Omental fat pad (tissue), 4 donors: Measurements from ENCODE around the gene TCAIM. TPM values are rescaled to one million over a fixed set of nuclear protein-coding genes. Genes with fewer than 3 reads are reported as not detected.
"Not testable (repeated sequence)": the region's sequence is repeated elsewhere in the genome, so short reads cannot be mapped to it uniquely, and the experiment has no call there.

ENCODE experiments used
- ATAC-seq: fragments of 150-250 bp; one replicate; pipeline ENCODE4 v1.9.1; 2016; ENCODE audit warnings: mild to moderate bottlenecking, moderate library complexity; ENCODE audit not compliant: low FRiP score
- DNase-seq: peaks from one replicate; pipeline ENCODE4 v3.0.0-alpha.2; 2019; ENCODE audit warnings: low spot score
- CTCF ChIP-seq, 3 donors: fragments of 450-650 bp; IDR thresholded peaks; one replicate each; pipeline ENCODE4 v1.5.1; 2016 to 2017; ENCODE audit warnings: antibody characterized with exemption in 3 of 3, mild to moderate bottlenecking in 3 of 3, moderate library complexity in 2 of 3
- total RNA-seq, 4 donors: library from RNA; depleted of rRNA; stranded (reverse); fragments of >200 nt; gene quantifications; one replicate each; pipeline ENCODE4 v1.1.0, GENCODE V29; 2016

TCAIM gene
- total RNA-seq, 4 donors from 2014 or later, result 16.2 to 28.7 (median 22.1) TPM

- no peak for TF ChIP-seq CTCF (IDR thresholded peaks at IDR 0.05)
- no peak for DNase-seq
- no peak for ATAC-seq
These were observed 3.7 kb downstream of the TCAIM start for GRCh38 chr3:44342176-44342790.

- no peak for TF ChIP-seq CTCF (IDR thresholded peaks at IDR 0.05)
- DNase-seq (no peak), ATAC-seq (no peak)
These were observed 4.9 kb downstream of the TCAIM start for GRCh38 chr3:44343421-44343820.

GRCh38 chr3:44346590-44346989 is 8.0 kb downstream of the TCAIM start:
- not testable (repeated sequence) for ATAC-seq, DNase-seq

GRCh38 chr3:44348993-44349392 is 10.4 kb downstream of the TCAIM start:
- ATAC-seq (no peak), DNase-seq (no peak)
- TF ChIP-seq CTCF (IDR thresholded peaks at IDR 0.05), result no peak

GRCh38 chr3:44353355-44353924 is 14.9 kb downstream of the TCAIM start:
- ATAC-seq, result no peak
- no peak for TF ChIP-seq CTCF (IDR thresholded peaks at IDR 0.05)

GRCh38 chr3:44355362-44356033 is 16.9 kb downstream of the TCAIM start:
- ATAC-seq, result peak; percentile 94
- no peak for TF ChIP-seq CTCF (IDR thresholded peaks at IDR 0.05)
- DNase-seq, result no peak

More at GRCh38 chr3:44353355-44353924, 14.9 kb downstream of the TCAIM start:
- no peak for DNase-seq

GRCh38 chr3:44359146-44359751 is 20.7 kb downstream of the TCAIM start:
- no peak for TF ChIP-seq CTCF (IDR thresholded peaks at IDR 0.05)
- DNase-seq (no peak), ATAC-seq (no peak)
